NOMO-1 treated with dmso at 0.1 percent for 144 hours (cell line): ENCODE data around the gene MMP24OS.
"Not testable (repeated sequence)": the region's sequence is repeated elsewhere in the genome, so short reads cannot be mapped to it uniquely, and the experiment has no call there.

Experiments
- DNase-seq: peaks from one replicate; lab custom pipeline; 2025; ENCODE audit not compliant: unreplicated experiment; lab: John Stamatoyannopoulos, UW

MMP24OS gene

GRCh38 chr20:35277531-35278395 is at the start of gene MMP24OS:
Gene MMP24OS, minus strand, starts transcription at chr20:35278122. Its CDS starts 193 bp downstream, at chr20:35277929.
- peak; percentile 71 for DNase-seq

GRCh38 chr20:35327074-35327976 is 49.4 kb upstream of the MMP24OS start:
- no peak for DNase-seq

GRCh38 chr20:35326740-35327073 is 48.8 kb upstream of the MMP24OS start:
- no peak for DNase-seq

GRCh38 chr20:35326021-35326739 is 48.3 kb upstream of the MMP24OS start:
- DNase-seq = peak; percentile 28

- no peak for DNase-seq
Measured at GRCh38 chr20:35325401-35325800, 47.5 kb upstream of the MMP24OS start.

GRCh38 chr20:35320396-35321126 is 42.6 kb upstream of the MMP24OS start:
- DNase-seq = no peak

- DNase-seq = no peak
Measured at GRCh38 chr20:35319871-35320197, 41.9 kb upstream of the MMP24OS start.

GRCh38 chr20:35319192-35319870 is 41.4 kb upstream of the MMP24OS start:
- no peak for DNase-seq

- DNase-seq = no peak
Measured at GRCh38 chr20:35318502-35319157, 40.7 kb upstream of the MMP24OS start.

- no peak for DNase-seq
Measured at GRCh38 chr20:35317416-35318210, 39.7 kb upstream of the MMP24OS start.

- no peak for DNase-seq
Measured at GRCh38 chr20:35316086-35316485, 38.2 kb upstream of the MMP24OS start.

GRCh38 chr20:35315632-35316020 is 37.7 kb upstream of the MMP24OS start:
- DNase-seq = not testable (repeated sequence)

GRCh38 chr20:35314816-35315631 is 37.1 kb upstream of the MMP24OS start:
- DNase-seq = no peak

- no peak for DNase-seq
Measured at GRCh38 chr20:35312318-35312717, 34.4 kb upstream of the MMP24OS start.

GRCh38 chr20:35311822-35312221 is 33.9 kb upstream of the MMP24OS start:
- DNase-seq = no peak

GRCh38 chr20:35311409-35311808 is 33.5 kb upstream of the MMP24OS start:
- DNase-seq = no peak

- no peak for DNase-seq
Measured at GRCh38 chr20:35307666-35308653, 30.0 kb upstream of the MMP24OS start.
